Mucosa of descending colon (tissue), 3 donors: Measurements from ENCODE around the gene SKA2. TPM values are rescaled to one million over a fixed set of nuclear protein-coding genes. Genes with fewer than 3 reads are reported as not detected.
A peak's percentile ranks its signal among the peaks of the same experiment; 100 is the strongest.

Experiments used
- ATAC-seq: fragments of 200-7000 bp; cut with Tn5 transposase; one replicate; pipeline ENCODE4 v1.9.1; 2020; ENCODE audit warnings: mild to moderate bottlenecking, moderate library complexity
- DNase-seq, 3 donors: peaks; one replicate each; pipeline ENCODE4 v3.0.0-alpha.2; 2020
- H3K36me3 ChIP-seq: fragments of 200-600 bp; one replicate; pipeline ENCODE4 v1.8.0; 2021; ENCODE audit warnings: low read depth, mild to moderate bottlenecking
- H3K4me1 ChIP-seq: fragments of 200-600 bp; one replicate; pipeline ENCODE4 v1.8.0; 2021; ENCODE audit warnings: low read depth, mild to moderate bottlenecking
- H3K4me3 ChIP-seq: fragments of 200-600 bp; one replicate; pipeline ENCODE4 v1.8.0; 2021; ENCODE audit warnings: mild to moderate bottlenecking
- H3K9me3 ChIP-seq: fragments of 200-600 bp; one replicate; pipeline ENCODE4 v1.8.0; 2021; ENCODE audit warnings: mild to moderate bottlenecking
- CTCF ChIP-seq: fragments of 200-600 bp; IDR thresholded peaks from one replicate; pipeline ENCODE4 v1.8.0; 2022; ENCODE audit warnings: antibody characterized with exemption, mild to moderate bottlenecking
- intact Hi-C, 2 donors: fragments of 100-400 bp; cut with DNase I in 1 of 2; cut with micrococcal nuclease in 1 of 2; formaldehyde crosslinking; loops; one replicate each; pipeline versions ENCODE4 v1.11.0 to v1.11.1; 2022; cut with DNase I, micrococcal nuclease
- total RNA-seq, 3 donors: library from RNA; stranded (reverse); fragmentation: NEBNext Ultra II Directional in 2 of 3; extraction: Animal tissue kit (Norgen Biotek cat#: 25700) in 2 of 3; gene quantifications; one replicate each; pipeline versions ENCODE4 v1.2.1 to v1.2.4, GENCODE V29; 2021 to 2023
- donor health status: DM: no; HTN: no; CAD: no; lungs with moderate emphysema.
- donor health status: DM: no; HTN: no; CAD: no.
- donor health status: DM: no; HTN: yes; CAD: no.

SKA2 gene
- total RNA-seq, 3 donors from 2014 or later = 15.7 to 30.0 (median 27.0) TPM

- DNase-seq (no peak), ATAC-seq (no peak)
- Histone ChIP-seq H3K4me1 (peaks cover 8% of the 10 kb centered on the region), H3K4me3 (no peak overlapping the region), H3K9me3 (no peaks in the 10 kb centered on the region), H3K36me3 (peaks cover 2% of the 10 kb centered on the region)
- intact Hi-C loops = no loop called here
- no peak for TF ChIP-seq CTCF
These were observed 5.4 kb upstream of the SKA2 start for GRCh38 chr17:59160157-59161025.

- no peak for TF ChIP-seq CTCF
- intact Hi-C loops = no loop called here
- peaks cover 6% of the 10 kb centered on the region for H3K36me3 ChIP-seq
- DNase-seq (peak; percentile 91 to 97 (median 94)), ATAC-seq (peak; percentile 92)
- H3K4me1 ChIP-seq = peaks cover 9% of the 10 kb centered on the region
- H3K9me3 ChIP-seq = no peaks in the 10 kb centered on the region
- peak within 1 kb of the TSS; percentile 40 for H3K4me3 ChIP-seq
These were observed 622 bp upstream of the SKA2 start, which contains the start of gene PRR11 for GRCh38 chr17:59155439-59156177. PRR11 (plus strand) TSS chr17:59155746; CDS start chr17:59169753, 14,007 bp downstream.

- no peaks in the 10 kb centered on the region for H3K9me3 ChIP-seq
- ATAC-seq = peak; percentile 2
- H3K4me1 ChIP-seq = peaks cover 9% of the 10 kb centered on the region
- no peak for TF ChIP-seq CTCF
- intact Hi-C loops = no loop called here
- peaks cover 6% of the 10 kb centered on the region for H3K36me3 ChIP-seq
- peak; percentile 45 to 67 (median 66) for DNase-seq
- peak overlapping the region; percentile 40 for H3K4me3 ChIP-seq
These were observed 680 bp downstream of the SKA2 start for GRCh38 chr17:59154292-59154720.

- no peak for ATAC-seq
- peaks cover 9% of the 10 kb centered on the region for H3K4me1 ChIP-seq
- TF ChIP-seq CTCF = no peak
- DNase-seq = no peak
- no peaks in the 10 kb centered on the region for H3K9me3 ChIP-seq
- peaks cover 6% of the 10 kb centered on the region for H3K36me3 ChIP-seq
- no peak overlapping the region for H3K4me3 ChIP-seq
- intact Hi-C loops = no loop called here
These were observed 2.1 kb downstream of the SKA2 start for GRCh38 chr17:59152925-59153324.

- no peaks in the 10 kb centered on the region for H3K9me3 ChIP-seq
- TF ChIP-seq CTCF = no peak
- ATAC-seq (no peak), DNase-seq (no peak)
- intact Hi-C loops = no loop called here
- peaks cover 6% of the 10 kb centered on the region for H3K36me3 ChIP-seq
- H3K4me3 ChIP-seq = no peak overlapping the region
- H3K4me1 ChIP-seq = peaks cover 9% of the 10 kb centered on the region
These were observed 3.4 kb downstream of the SKA2 start for GRCh38 chr17:59151591-59151990.
